ENCODE measurements around the gene LAMB2. TPM values are rescaled to one million over a fixed set of nuclear protein-coding genes. Genes with fewer than 3 reads are reported as not detected.

Gene LAMB2
- total RNA-seq, 2 experiments from 2014 or later: 0.36 to 0.60 TPM

DNA sequence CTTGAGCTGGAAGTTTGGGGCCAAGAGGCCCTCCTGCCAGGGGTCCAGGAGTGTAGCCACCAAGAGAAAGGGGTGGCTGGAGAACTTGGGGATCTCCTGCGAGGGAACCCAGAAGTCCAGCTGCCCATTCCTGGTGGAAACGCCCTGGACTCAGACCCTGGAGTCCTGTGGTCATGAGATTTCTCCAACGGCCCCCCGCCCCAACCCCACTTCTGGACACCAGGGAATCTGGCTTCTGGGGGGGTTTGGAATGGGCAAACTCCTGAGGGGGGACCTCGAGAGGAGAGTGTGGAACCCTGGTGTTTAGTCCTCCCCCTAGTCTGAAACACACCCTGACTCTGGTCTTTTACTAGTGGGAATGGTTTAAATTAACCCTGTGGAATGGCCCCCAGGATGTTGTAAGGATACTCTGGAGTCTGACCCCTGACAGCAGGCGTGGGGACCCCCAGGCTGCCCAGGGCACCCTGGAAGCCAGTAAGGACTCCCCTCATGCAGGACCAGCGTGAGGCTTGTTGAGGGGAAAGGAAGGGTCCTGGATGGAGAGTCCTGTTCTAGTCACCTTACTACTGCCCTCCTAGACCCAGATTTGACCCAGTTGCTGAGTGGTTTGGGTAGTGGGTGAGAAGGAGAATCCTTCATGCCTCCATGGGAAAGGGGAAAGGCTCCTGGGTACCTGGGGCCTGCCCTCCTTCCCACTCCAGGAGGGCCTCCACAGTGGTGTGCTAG, 39.1 kb upstream of the LAMB2 start:
- Mint-ChIP-seq H3K36me3 (ENCODE audit: low read depth) (no peaks in the 10 kb centered on the region), H3K27ac (no peak overlapping the region), H3K4me3 (peak overlapping the region; percentile 82), H3K27me3 (no peaks in the 10 kb centered on the region), H3K4me1 (ENCODE audit: low read depth) (peaks cover 26% of the 10 kb centered on the region), H3K9me3 (no peaks in the 10 kb centered on the region)
- no peak overlapping the region for H3K27ac ChIP-seq (ENCODE audit: low read depth in 1 of 2, low read length in 2 of 2)
- H3K36me3 ChIP-seq (ENCODE audit: insufficient read depth, low read length): no peaks in the 10 kb centered on the region
- CTCF ChIA-PET: interaction anchor here (0.9 to 2.0 kb wide), 3 partner anchors 51 to 184 kb away, joined by 3 to 5 read pairs (median 5); partner anchors contain the start of genes NDUFAF3 and USP19
- POLR2A ChIA-PET: interaction anchor here (2.4 kb wide), 1 partner anchor 78 kb away, joined by 20 read pairs; the partner anchor contains the start of gene QRICH1
- ATAC-seq (ENCODE audit: poor library complexity) (no peak), DNase-seq (no peak)
- TF ChIP-seq, protein P1, sequence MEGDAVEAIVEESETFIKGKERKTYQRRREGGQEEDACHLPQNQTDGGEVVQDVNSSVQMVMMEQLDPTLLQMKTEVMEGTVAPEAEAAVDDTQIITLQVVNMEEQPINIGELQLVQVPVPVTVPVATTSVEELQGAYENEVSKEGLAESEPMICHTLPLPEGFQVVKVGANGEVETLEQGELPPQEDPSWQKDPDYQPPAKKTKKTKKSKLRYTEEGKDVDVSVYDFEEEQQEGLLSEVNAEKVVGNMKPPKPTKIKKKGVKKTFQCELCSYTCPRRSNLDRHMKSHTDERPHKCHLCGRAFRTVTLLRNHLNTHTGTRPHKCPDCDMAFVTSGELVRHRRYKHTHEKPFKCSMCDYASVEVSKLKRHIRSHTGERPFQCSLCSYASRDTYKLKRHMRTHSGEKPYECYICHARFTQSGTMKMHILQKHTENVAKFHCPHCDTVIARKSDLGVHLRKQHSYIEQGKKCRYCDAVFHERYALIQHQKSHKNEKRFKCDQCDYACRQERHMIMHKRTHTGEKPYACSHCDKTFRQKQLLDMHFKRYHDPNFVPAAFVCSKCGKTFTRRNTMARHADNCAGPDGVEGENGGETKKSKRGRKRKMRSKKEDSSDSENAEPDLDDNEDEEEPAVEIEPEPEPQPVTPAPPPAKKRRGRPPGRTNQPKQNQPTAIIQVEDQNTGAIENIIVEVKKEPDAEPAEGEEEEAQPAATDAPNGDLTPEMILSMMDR (IDR thresholded peaks at IDR 0.05): no peak
- peaks cover 27% of the 10 kb centered on the region for H3K4me1 ChIP-seq (ENCODE audit: insufficient read depth, low read length)
- H3K27me3 ChIP-seq (ENCODE audit: control insufficient read depth in 1 of 2, insufficient read depth in 2 of 2, low read length in 2 of 2): no peaks in the 10 kb centered on the region
- intact Hi-C loops (cut with DNase I, micrococcal nuclease): loop anchor here in 1 of 2 experiments (1.0 to 5.0 kb wide), 4 partner anchors 76 to 295 kb away; partner anchors contain the start of gene C3orf62
- no peaks in the 10 kb centered on the region for H3K9me3 ChIP-seq (ENCODE audit: control insufficient read depth in 1 of 2, insufficient read depth in 1 of 2, low read length in 2 of 2)
- H3K4me3 ChIP-seq (ENCODE audit: low read length): peak overlapping the region; percentile 80

DNA sequence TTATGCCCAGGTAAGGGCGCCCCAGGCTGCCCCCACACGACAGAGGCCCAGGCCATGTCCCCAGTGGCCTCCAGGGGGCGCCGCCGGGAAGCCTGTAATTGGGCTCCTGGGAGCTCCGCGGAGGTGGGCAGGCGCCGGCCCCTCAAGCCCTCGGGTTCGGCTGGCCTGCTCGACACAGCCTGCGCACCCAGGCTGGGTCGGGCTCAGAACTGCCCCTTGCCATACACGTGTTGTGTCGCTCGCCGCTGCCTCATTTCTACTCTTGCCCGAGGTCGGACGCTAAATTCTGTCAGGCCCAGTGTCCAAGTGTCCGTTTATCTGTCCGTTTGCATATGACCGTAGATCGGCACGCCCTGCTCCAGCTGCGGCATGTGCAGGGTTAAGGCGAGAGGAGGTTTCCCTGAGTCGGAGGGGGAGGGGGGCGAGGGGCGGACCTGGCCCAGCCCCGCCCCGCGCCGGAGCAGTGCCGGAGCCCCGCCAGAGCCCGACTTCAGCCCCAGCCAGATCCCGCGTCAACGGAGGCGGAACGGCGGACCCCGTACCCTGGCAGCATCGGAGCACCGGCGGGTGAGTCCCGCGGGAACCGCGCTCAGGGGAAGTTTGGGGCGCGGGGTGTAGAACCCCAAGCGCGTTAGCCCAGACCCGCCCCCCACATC, 38.4 kb upstream of the LAMB2 start, which contains the start of gene KLHDC8B:
Gene KLHDC8B (plus strand): TSS at position 480 of the 656 bp plus-strand sequence. CDS start 1,172 bp downstream, outside the sequence.
- no peaks in the 10 kb centered on the region for H3K36me3 Mint-ChIP-seq (ENCODE audit: low read depth)
- no peaks in the 10 kb centered on the region for H3K36me3 ChIP-seq (ENCODE audit: insufficient read depth, low read length)
- DNase-seq: peak; percentile 66 to 87 (median 77)
- peak; percentile 84 for ATAC-seq (ENCODE audit: poor library complexity)
- ChIA-PET POLR2A (interaction anchor here (0.8 to 2.4 kb wide), 5 partner anchors 16 to 169 kb away, joined by 3 to 20 read pairs (median 5); partner anchors contain the start of genes QRICH1, USP19 and USP4), CTCF (interaction anchor here (0.5 to 2.4 kb wide), 10 partner anchors 12 to 278 kb away, joined by 3 to 8 read pairs (median 4); partner anchors contain the start of genes NDUFAF3, QARS1 and USP19)
- H3K27me3 Mint-ChIP-seq: no peaks in the 10 kb centered on the region
- TF ChIP-seq, protein P1 (IDR thresholded peaks at IDR 0.05): peak; percentile 87
- peak within 1 kb of the TSS; percentile 80 for H3K4me3 ChIP-seq (ENCODE audit: low read length)
- peaks cover 0 to 6% of the 10 kb centered on the region in 2 experiments for H3K9me3 ChIP-seq (ENCODE audit: control insufficient read depth in 1 of 2, insufficient read depth in 1 of 2, low read length in 2 of 2)
- peaks cover 34% of the 10 kb centered on the region for H3K4me1 ChIP-seq (ENCODE audit: insufficient read depth, low read length)
- H3K27ac ChIP-seq (ENCODE audit: low read depth in 1 of 2, low read length in 2 of 2): no peak within 1 kb of the TSS
- no peaks in the 10 kb centered on the region for H3K27me3 ChIP-seq (ENCODE audit: control insufficient read depth in 1 of 2, insufficient read depth in 2 of 2, low read length in 2 of 2)
- H3K4me3 Mint-ChIP-seq: peak within 1 kb of the TSS; percentile 89
- intact Hi-C loops (cut with DNase I, micrococcal nuclease): loop anchor here in 1 of 2 experiments (1.0 to 5.0 kb wide), 4 partner anchors 75 to 296 kb away; partner anchors contain the start of gene C3orf62
- peaks cover 33% of the 10 kb centered on the region for H3K4me1 Mint-ChIP-seq (ENCODE audit: low read depth)
- no peaks in the 10 kb centered on the region for H3K9me3 Mint-ChIP-seq
- H3K27ac Mint-ChIP-seq: peak within 1 kb of the TSS; percentile 78

DNA sequence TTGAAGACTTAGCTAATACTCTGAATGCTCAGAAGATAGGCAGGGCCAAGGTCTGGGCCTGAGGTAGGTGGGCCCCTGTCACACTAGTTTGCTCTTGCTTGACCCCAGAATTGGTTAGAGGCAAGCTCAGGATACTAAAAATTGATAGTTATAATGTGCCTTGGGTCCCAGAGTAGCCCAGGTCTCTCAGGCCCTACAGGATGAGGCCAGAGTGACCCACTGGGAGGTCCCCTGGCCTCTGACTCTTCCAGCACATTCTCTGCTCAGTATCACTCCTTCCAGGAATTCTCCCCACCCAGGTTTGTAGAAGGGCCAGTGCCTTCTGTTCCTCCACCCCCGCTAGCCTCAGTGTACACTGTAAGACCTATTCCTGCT, 37.9 kb upstream of the LAMB2 start:
- peaks cover 36% of the 10 kb centered on the region for H3K4me1 ChIP-seq (ENCODE audit: insufficient read depth, low read length)
- ATAC-seq (ENCODE audit: poor library complexity): no peak
- no peaks in the 10 kb centered on the region for H3K27me3 ChIP-seq (ENCODE audit: control insufficient read depth in 1 of 2, insufficient read depth in 2 of 2, low read length in 2 of 2)
- peaks cover under 1% of the 10 kb centered on the region for H3K36me3 Mint-ChIP-seq (ENCODE audit: low read depth)
- H3K4me1 Mint-ChIP-seq (ENCODE audit: low read depth): peaks cover 35% of the 10 kb centered on the region
- peak overlapping the region; percentile 80 for H3K4me3 ChIP-seq (ENCODE audit: low read length)
- no peak overlapping the region for H3K27ac ChIP-seq (ENCODE audit: low read depth in 1 of 2, low read length in 2 of 2)
- no peak for DNase-seq
- H3K36me3 ChIP-seq (ENCODE audit: insufficient read depth, low read length): no peaks in the 10 kb centered on the region
- H3K9me3 ChIP-seq (ENCODE audit: control insufficient read depth in 1 of 2, insufficient read depth in 1 of 2, low read length in 2 of 2): peaks cover 0 to 7% of the 10 kb centered on the region in 2 experiments
- H3K27me3 Mint-ChIP-seq: no peaks in the 10 kb centered on the region
- TF ChIP-seq, protein P1 (IDR thresholded peaks at IDR 0.05): no peak
- no peaks in the 10 kb centered on the region for H3K9me3 Mint-ChIP-seq
- H3K27ac Mint-ChIP-seq: peak overlapping the region; percentile 78
- peak overlapping the region; percentile 89 for H3K4me3 Mint-ChIP-seq
- POLR2A ChIA-PET: interaction anchor here (0.8 to 2.4 kb wide), 5 partner anchors 16 to 170 kb away, joined by 3 to 20 read pairs (median 5); partner anchors contain the start of genes QRICH1, USP19 and USP4
- intact Hi-C loops (cut with DNase I, micrococcal nuclease): loop anchor here in 1 of 2 experiments (1.0 to 5.0 kb wide), 4 partner anchors 74 to 297 kb away; partner anchors contain the start of gene C3orf62
- CTCF ChIA-PET: interaction anchor here (0.6 to 2.4 kb wide), 7 partner anchors 12 to 279 kb away, joined by 3 to 8 read pairs (median 5); partner anchors contain the start of genes NDUFAF3 and USP19
